Mammary epithelial cell (primary cell): ENCODE data around the gene LRP1.

Experiments
- EZH2 ChIP-seq: IDR thresholded peaks from 2 replicates; pipeline ENCODE4 v1.6.1; 2012; ENCODE audit warnings: low read length, inconsistent platforms, borderline replicate concordance
- TF ChIP-seq, protein P1 (sequence below), 2 donors: IDR thresholded peaks in 1 of 2; conservative IDR thresholded peaks in 1 of 2; 2 replicates each; pipeline ENCODE4 v1.5.1; 2011 to 2012; ENCODE audit warnings: inconsistent platforms in 2 of 2, low read length in 2 of 2, mild to moderate bottlenecking in 2 of 2, control low read depth in 1 of 2, low read depth in 1 of 2; ENCODE audit not compliant: insufficient read depth in 1 of 2; ENCODE audit errors: extremely low read depth in 1 of 2

DNA sequence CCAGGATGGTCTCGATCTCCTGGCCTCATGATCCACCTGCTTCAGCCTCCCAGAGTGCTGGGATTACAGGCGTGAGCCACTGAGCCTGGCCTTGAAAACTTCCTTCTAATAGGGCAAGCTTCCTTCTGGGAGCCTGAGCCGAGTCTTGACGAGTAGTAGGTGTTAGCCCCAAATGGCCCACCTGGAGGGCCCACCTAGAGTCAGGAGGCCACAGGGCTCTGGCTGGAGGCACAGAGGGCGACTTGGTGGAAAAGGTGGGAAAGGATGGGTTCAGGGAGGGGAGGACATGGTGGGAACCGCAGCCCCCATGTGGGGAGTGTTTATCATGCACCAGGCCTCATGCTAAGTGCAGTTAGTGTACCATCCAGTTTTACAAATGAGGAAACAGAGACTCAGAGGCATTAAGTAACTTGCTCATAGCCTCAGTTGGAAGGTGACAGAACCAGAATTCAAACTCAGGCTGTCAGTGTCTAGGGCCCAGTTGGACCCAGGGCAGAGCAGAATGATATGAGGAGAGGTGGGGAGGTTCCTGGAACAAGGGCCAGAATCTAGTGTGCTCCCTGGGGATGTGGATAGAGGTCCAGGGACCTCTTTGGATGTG lies 22.2 kb downstream of the LRP1 start:
- TF ChIP-seq, protein P1, sequence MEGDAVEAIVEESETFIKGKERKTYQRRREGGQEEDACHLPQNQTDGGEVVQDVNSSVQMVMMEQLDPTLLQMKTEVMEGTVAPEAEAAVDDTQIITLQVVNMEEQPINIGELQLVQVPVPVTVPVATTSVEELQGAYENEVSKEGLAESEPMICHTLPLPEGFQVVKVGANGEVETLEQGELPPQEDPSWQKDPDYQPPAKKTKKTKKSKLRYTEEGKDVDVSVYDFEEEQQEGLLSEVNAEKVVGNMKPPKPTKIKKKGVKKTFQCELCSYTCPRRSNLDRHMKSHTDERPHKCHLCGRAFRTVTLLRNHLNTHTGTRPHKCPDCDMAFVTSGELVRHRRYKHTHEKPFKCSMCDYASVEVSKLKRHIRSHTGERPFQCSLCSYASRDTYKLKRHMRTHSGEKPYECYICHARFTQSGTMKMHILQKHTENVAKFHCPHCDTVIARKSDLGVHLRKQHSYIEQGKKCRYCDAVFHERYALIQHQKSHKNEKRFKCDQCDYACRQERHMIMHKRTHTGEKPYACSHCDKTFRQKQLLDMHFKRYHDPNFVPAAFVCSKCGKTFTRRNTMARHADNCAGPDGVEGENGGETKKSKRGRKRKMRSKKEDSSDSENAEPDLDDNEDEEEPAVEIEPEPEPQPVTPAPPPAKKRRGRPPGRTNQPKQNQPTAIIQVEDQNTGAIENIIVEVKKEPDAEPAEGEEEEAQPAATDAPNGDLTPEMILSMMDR (conservative IDR thresholded peaks at IDR 0.05 in 1 of 2, IDR thresholded peaks at IDR 0.05 in 1 of 2; ENCODE audit: extremely low read depth in 1 of 2, insufficient read depth in 1 of 2, low read depth in 1 of 2, low read length in 2 of 2) = no peak
- no peak for TF ChIP-seq EZH2
